GM23248 (cell line): ENCODE measurements around the gene RAB38. TPM values are rescaled to one million over a fixed set of nuclear protein-coding genes. Genes with fewer than 3 reads are reported as not detected.

Experiments used
- DNase-seq: peaks from one replicate; pipeline ENCODE4 v3.0.0-alpha.2; 2015
- H2AFZ ChIP-seq: fragments of 200-600 bp; sonication (generic); 2 replicates; pipeline ENCODE4 v1.6.1; 2016; ENCODE audit warnings: antibody characterized with exemption
- H3F3A ChIP-seq: fragments of 200-600 bp; sonication (generic); 2 replicates; pipeline ENCODE4 v1.6.1; 2016; ENCODE audit warnings: mild to moderate bottlenecking, antibody characterized with exemption, mixed run types; ENCODE audit not compliant: insufficient read depth
- H3K27ac ChIP-seq: fragments of 200-600 bp; sonication (generic); 2 replicates; pipeline ENCODE4 v1.5.1; 2016; ENCODE audit warnings: mild to moderate bottlenecking
- H3K27me3 ChIP-seq: fragments of 200-600 bp; sonication (generic); replicated peaks from 2 replicates; pipeline ENCODE4 v1.6.1; 2016; ENCODE audit warnings: mild to moderate bottlenecking; ENCODE audit not compliant: insufficient read depth
- H3K36me3 ChIP-seq: fragments of 200-600 bp; sonication (generic); 2 replicates; pipeline ENCODE4 v1.6.1; 2016; ENCODE audit warnings: low read depth, mild to moderate bottlenecking
- H3K4me1 ChIP-seq: fragments of 200-600 bp; sonication (generic); 2 replicates; pipeline ENCODE4 v1.6.1; 2016; ENCODE audit warnings: mild to moderate bottlenecking; ENCODE audit not compliant: insufficient read depth
- H3K4me2 ChIP-seq: fragments of 200-600 bp; sonication (generic); one replicate; pipeline ENCODE4 v1.6.1; 2016; ENCODE audit warnings: mild to moderate bottlenecking; ENCODE audit not compliant: unreplicated experiment
- H3K4me3 ChIP-seq: fragments of 200-600 bp; sonication (generic); 2 replicates; pipeline ENCODE4 v1.5.1; 2016; ENCODE audit warnings: mild to moderate bottlenecking
- H3K79me2 ChIP-seq: fragments of 200-600 bp; sonication (generic); 2 replicates; pipeline ENCODE4 v1.6.1; 2016; ENCODE audit warnings: mild to moderate bottlenecking; ENCODE audit not compliant: insufficient read depth
- H3K9ac ChIP-seq: fragments of 200-600 bp; sonication (generic); 2 replicates; pipeline ENCODE4 v1.6.1; 2016; ENCODE audit warnings: mild to moderate bottlenecking
- H3K9me2 ChIP-seq: fragments of 200-600 bp; sonication (generic); 2 replicates; pipeline ENCODE4 v1.6.1; 2016; ENCODE audit warnings: mixed run types, mild to moderate bottlenecking, moderate library complexity; ENCODE audit not compliant: insufficient read depth
- H3K9me3 ChIP-seq: fragments of 200-600 bp; sonication (generic); one replicate; pipeline ENCODE4 v1.6.1; 2017; ENCODE audit warnings: low read depth
- H4K20me1 ChIP-seq: fragments of 200-600 bp; sonication (generic); 2 replicates; pipeline ENCODE4 v1.6.0; 2016; ENCODE audit not compliant: insufficient read depth
- EZH2 ChIP-seq: fragments of 200-600 bp; sonication (generic); IDR thresholded peaks from 2 replicates; pipeline ENCODE4 v1.6.1; 2018; ENCODE audit warnings: antibody characterized with exemption, mild to moderate bottlenecking; ENCODE audit not compliant: insufficient read depth, poor library complexity, severe bottlenecking
- EZH2phosphoT487 ChIP-seq: fragments of 200-600 bp; sonication (generic); IDR thresholded peaks from 2 replicates; pipeline ENCODE4 v1.6.1; 2018; ENCODE audit warnings: antibody characterized with exemption, moderate library complexity, mild to moderate bottlenecking, low read depth; ENCODE audit not compliant: insufficient read depth
- WGBS, 2 experiments: methylation state at CpG; one replicate each; pipeline ENCODE4 v1.1.6; 2015 to 2017; ENCODE audit warnings: low lambda C conversion rate in 2 of 2, low coverage in 1 of 2; ENCODE audit errors: missing lambda C conversion rate in 2 of 2; 5-methylcytosine and 5-hydroxymethylcytosine counted together
- in situ Hi-C: fragments of 300-500 bp; cut with MboI; formaldehyde crosslinking; loops from 2 replicates; pipeline ENCODE4 v1.15.0; 2020
- polyA plus RNA-seq: library from polyadenylated mRNA; unstranded; fragments of >200 nt; fragmentation: Nextera tagmentation; extraction: Ambion mirVana; gene quantifications from 2 replicates; pipeline ENCODE4 v1.2.1, GENCODE V29; 2016
- total RNA-seq: library from RNA; depleted of rRNA; stranded (reverse); fragments of >200 nt; shearing (Covaris generic); gene quantifications from 2 replicates; pipeline ENCODE4 v1.2.3, GENCODE V29; 2014

Gene RAB38
- total and polyA plus RNA-seq, 2 experiments from 2014 or later, result 0.43 to 1.5 TPM

DNA sequence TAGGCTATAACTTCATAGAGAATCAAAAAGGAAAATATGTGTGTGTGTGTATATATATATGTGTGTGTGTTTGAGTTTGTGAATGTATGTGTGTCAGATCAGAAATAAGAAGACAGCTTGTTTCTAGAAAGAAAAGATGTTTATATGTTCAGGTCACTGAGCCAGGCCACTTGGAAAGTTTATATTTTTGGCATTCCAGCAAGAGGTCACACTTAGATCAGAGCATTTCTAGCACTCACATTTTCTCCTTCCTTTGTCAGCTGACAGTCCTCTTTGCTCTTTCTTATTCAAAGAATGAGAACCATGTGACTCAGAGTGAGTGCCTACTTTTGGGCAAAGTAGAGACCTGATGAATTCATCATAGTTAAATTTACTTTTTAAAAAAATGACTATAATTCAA lies 22.9 kb downstream of the RAB38 start:
- no peak overlapping the region for H3K27ac ChIP-seq
- TF ChIP-seq EZH2, result no peak
- H3F3A ChIP-seq, result no peaks in the 10 kb centered on the region
- H4K20me1 ChIP-seq, result no peaks in the 10 kb centered on the region
- no peaks in the 10 kb centered on the region for H3K9me2 ChIP-seq
- no peaks in the 10 kb centered on the region for H3K27me3 ChIP-seq
- no peaks in the 10 kb centered on the region for H3K79me2 ChIP-seq
- no peaks in the 10 kb centered on the region for H3K4me1 ChIP-seq
- H3K4me2 ChIP-seq, result no peak overlapping the region
- no peaks in the 10 kb centered on the region for H3K9me3 ChIP-seq
- no peak overlapping the region for H3K4me3 ChIP-seq
- no peak overlapping the region for H2AFZ ChIP-seq
- in situ Hi-C loops, result no loop called here
- H3K36me3 ChIP-seq, result no peaks in the 10 kb centered on the region
- no peak for DNase-seq
- no peak overlapping the region for H3K9ac ChIP-seq

DNA sequence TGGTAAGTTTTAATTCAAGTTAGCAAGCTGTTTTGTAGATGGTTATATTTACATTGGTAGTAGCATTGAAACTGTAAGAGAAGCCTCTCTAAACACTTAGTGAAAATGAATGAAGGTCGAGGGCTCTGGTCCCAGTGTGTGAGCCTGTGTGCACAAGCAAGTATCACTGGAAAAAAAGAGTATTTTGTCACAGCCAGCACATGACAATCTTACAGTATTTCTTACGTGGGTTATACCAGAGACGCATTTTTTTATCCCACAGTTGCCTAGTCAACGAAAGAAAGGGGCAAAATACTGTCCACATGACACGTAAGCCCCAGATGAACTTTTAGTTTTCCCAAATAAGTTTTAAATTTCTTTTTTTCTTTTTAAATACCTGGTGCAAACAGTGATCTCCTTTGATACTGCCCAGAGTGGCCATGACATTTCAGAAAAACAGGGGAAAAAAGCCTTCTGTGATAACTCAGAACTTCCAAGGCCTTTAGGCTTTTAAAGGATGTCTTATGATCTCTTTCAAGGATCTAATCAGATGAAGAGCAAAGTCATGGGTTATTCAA lies 23.5 kb downstream of the RAB38 start:
- H4K20me1 ChIP-seq, result no peaks in the 10 kb centered on the region
- 0 out of 2 replicates have a peak, but pooled peaks cover 5% of the 10 kb centered on the region for H3K9me2 ChIP-seq
- no peak overlapping the region for H3K4me3 ChIP-seq
- no peak overlapping the region for H3K4me2 ChIP-seq
- no peaks in the 10 kb centered on the region for H3K4me1 ChIP-seq
- no peaks in the 10 kb centered on the region for H3K36me3 ChIP-seq
- DNase-seq, result no peak
- no peaks in the 10 kb centered on the region for H3K9me3 ChIP-seq
- WGBS, 2 experiments, result 67 to 68% methylated on average over 5 of the region's 5 CpGs
- H3K27me3 ChIP-seq, result no peaks in the 10 kb centered on the region
- in situ Hi-C loops, result no loop called here
- no peak overlapping the region for H3K27ac ChIP-seq
- no peaks in the 10 kb centered on the region for H3F3A ChIP-seq
- H2AFZ ChIP-seq, result no peak overlapping the region
- no peaks in the 10 kb centered on the region for H3K79me2 ChIP-seq
- H3K9ac ChIP-seq, result no peak overlapping the region
- TF ChIP-seq EZH2phosphoT487, result no peak
- TF ChIP-seq EZH2, result no peak

DNA sequence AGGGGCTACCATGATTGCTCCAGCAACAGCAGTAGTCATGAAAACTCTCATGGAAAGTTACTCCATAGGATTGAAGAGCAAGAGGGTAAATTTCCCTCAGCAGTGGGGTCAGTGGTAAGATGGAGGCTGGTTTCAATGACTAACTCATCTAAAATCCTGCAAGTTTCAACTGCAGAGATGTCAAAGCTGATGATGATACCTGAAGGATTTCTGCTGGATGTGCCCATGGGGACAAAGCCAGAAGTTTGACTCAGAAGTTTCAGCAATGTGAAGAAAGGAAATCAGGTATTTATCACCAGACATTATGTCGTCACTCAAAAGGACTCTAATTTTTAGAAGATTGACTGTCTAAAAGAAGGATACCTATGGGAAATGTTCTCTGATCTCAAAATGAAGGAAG lies 29.1 kb downstream of the RAB38 start:
- no peaks in the 10 kb centered on the region for H4K20me1 ChIP-seq
- no peak overlapping the region for H3K27ac ChIP-seq
- H3K4me1 ChIP-seq, result no peaks in the 10 kb centered on the region
- H3K36me3 ChIP-seq, result no peaks in the 10 kb centered on the region
- no peaks in the 10 kb centered on the region for H3K9me3 ChIP-seq
- 0 out of 2 replicates have a peak, but pooled peaks cover 7% of the 10 kb centered on the region for H3K9me2 ChIP-seq
- no peaks in the 10 kb centered on the region for H3F3A ChIP-seq
- H3K9ac ChIP-seq, result no peak overlapping the region
- H3K4me3 ChIP-seq, result no peak overlapping the region
- TF ChIP-seq EZH2, result no peak
- TF ChIP-seq EZH2phosphoT487, result no peak
- WGBS, 2 experiments, result 45 to 69% methylated on average over 1 of the region's 1 CpG
- no peak overlapping the region for H2AFZ ChIP-seq
- no peak overlapping the region for H3K4me2 ChIP-seq
- in situ Hi-C loops, result no loop called here
- no peak for DNase-seq
- no peaks in the 10 kb centered on the region for H3K79me2 ChIP-seq
- no peaks in the 10 kb centered on the region for H3K27me3 ChIP-seq

DNA sequence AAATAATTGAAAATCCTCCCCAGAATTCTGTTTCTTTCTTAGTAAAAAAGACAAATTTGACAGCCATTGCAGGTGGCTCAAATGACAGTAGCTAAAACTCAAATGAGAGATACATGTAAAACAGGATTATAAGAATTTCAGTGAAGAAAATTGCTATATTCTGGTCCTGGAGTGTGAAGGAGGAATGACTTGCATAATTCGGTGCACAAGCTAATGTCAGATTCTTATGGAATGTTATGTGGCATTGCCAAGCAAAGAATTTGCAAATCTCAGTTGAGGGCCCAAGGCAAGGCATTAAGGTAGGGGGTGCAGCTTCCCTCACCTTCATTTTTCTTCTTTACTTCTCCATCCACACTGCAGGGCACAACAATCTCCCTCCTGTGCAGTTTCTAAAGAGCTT lies 35.4 kb downstream of the RAB38 start:
- H3K4me3 ChIP-seq, result no peak overlapping the region
- no peaks in the 10 kb centered on the region for H3F3A ChIP-seq
- no peaks in the 10 kb centered on the region for H3K9me2 ChIP-seq
- no peaks in the 10 kb centered on the region for H3K27me3 ChIP-seq
- no peaks in the 10 kb centered on the region for H3K36me3 ChIP-seq
- in situ Hi-C loops, result no loop called here
- H3K79me2 ChIP-seq, result no peaks in the 10 kb centered on the region
- no peak overlapping the region for H3K27ac ChIP-seq
- no peak overlapping the region for H2AFZ ChIP-seq
- no peaks in the 10 kb centered on the region for H3K9me3 ChIP-seq
- H3K9ac ChIP-seq, result no peak overlapping the region
- no peak for DNase-seq
- TF ChIP-seq EZH2phosphoT487 (no peak), EZH2 (no peak)
- H3K4me1 ChIP-seq, result no peaks in the 10 kb centered on the region
- 14 to 24% methylated on average over 1 of the region's 1 CpG for WGBS, 2 experiments
- no peak overlapping the region for H3K4me2 ChIP-seq
- H4K20me1 ChIP-seq, result no peaks in the 10 kb centered on the region
